T47D (cell line): ENCODE data around the gene POPDC2.
"Not testable (repeated sequence)": the region's sequence is repeated elsewhere in the genome, so short reads cannot be mapped to it uniquely, and the experiment has no call there.

Source experiments
- DNase-seq, 2 experiments: peaks; one replicate each; pipeline versions ENCODE4 v3.0.0 to v3.0.0-alpha.2; 2011 to 2012; ENCODE audit warnings: low read depth in 1 of 2, low spot score in 1 of 2
- JUND ChIP-seq: IDR thresholded peaks from 2 replicates; pipeline ENCODE4 v1.6.1; 2012; ENCODE audit warnings: low read depth
- in situ Hi-C: cut with HindIII; loops from 2 replicates; pipeline ENCODE4 v1.10.0; 2016; ENCODE audit warnings: low sequenced_read_pairs, low pct_unique_long_range_greater_than_20kb

POPDC2 gene

DNA sequence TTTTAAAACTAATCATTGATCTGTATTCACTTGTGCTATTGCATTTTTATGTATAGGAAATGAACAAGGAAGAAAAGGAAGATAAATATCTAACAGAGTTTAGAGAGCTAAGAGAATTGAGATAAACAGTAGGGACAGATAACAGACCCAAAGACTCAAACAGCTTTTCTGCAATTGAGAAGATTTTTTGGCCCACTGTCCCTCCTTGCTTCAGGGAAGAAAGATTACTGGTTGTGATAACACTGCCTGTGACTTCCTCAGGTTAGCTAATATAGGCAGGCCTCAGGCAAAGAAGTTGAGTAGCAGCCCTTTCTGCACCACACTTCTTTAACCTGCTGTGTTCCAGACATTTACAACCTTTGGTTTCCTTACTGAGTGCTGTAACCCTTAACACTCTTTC is 19.5 kb upstream of the POPDC2 start:
- in situ Hi-C loops = no loop called here
- no peak for TF ChIP-seq JUND
- DNase-seq = no peak

DNA sequence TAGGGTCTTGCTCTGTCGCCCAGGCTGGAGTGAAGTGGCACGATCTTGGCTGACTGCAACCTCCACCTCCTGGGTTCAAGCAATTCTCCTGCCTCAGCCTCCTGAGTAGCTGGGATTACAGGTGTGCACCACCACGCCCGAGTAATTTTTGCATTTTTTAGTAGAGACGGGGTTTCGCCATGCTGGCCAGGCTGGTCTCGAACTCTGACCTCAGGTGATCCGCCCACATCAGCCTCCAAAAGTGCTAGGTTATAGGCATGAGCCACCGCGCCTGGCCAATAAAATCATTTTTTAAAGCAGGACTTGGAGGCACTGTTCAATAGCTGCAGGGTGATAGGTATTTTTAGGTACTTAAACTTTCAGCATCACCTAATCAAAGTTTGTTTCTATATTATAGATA is 17.8 kb upstream of the POPDC2 start:
- in situ Hi-C loops, DNase-seq: not testable (repeated sequence)

DNA sequence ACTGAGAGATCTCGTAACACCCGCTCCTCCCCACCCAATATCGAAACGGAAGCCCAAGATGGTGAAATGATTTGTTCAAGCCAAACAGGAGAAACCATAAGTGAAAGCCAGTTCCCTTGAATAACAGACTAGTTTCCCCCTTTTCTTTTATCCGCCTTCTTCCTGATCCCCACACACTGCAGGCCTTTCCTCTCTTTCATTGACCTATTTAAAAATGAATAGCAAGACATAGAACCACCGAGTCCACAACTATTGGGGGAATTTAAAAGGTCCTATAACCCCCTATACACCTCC is 17.2 kb upstream of the POPDC2 start:
- TF ChIP-seq JUND = no peak
- DNase-seq = no peak
- in situ Hi-C loops = no loop called here

DNA sequence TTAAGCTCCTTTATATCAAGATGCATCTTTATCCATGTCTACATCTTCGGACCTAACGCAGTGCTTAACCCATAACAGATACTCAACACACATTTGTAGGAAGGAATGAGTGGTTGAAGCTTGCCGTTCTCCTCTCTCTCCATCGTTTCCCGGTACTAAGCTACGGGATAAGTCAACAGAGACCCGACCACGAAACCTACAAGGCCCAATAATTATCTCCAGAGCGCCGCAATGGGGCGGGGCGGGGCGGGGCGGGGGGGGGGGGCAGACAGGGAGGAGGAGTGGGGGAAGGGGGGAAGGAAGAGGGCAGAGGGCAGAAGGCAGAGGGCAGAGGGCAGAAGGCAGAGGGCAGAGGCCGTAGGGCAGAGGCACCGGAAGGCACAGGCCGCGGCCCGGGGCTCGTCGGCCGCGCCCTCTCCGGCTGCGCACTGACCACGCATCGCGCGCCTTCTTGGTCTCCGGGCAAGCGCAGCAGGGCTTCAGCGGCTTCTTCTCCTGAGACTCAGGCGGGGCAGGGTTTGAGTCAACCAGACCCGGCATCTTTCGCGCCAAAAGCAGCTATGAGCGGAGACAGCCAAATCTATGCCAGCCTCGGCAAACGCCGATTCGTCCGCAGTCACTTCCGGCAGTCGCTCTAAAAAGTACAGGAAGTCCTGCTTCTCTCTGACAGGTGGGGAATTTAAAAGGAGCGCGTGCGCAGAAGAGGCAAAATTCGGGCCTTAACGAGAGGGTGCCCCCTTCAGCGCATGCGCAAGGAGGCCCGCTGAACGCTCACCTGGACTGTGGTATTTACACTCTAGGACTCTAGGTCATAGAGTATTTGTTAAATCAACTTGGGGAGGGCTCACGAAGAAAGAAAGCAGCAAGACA is 16.6 kb upstream of the POPDC2 start, which contains the start of gene COX17:
Gene COX17 (minus strand): TSS at position 636 of the 870 bp plus-strand sequence. CDS start 96 bp downstream, at position 540.
- in situ Hi-C loops = no loop called here
- no peak for TF ChIP-seq JUND
- DNase-seq = peak; percentile 93 to 98

DNA sequence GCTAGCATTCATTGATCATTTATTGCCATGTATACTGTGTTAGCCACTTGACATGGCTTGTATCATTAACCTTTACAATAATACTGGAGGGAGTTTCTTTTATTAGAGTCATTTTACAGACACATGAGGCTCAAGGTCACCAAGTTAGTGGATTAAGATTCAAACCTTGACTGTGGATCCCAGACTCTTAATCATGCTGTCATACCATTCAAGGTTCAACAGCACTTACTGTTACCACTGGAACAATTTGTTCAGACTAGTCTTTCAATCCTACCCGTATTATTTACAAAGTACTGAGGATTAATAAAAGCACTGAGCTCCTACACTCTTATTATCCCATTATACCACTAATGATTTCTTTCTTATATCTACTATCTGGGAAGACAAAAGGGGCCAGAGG is 15.6 kb upstream of the POPDC2 start:
- no peak for TF ChIP-seq JUND
- in situ Hi-C loops = no loop called here
- no peak for DNase-seq

DNA sequence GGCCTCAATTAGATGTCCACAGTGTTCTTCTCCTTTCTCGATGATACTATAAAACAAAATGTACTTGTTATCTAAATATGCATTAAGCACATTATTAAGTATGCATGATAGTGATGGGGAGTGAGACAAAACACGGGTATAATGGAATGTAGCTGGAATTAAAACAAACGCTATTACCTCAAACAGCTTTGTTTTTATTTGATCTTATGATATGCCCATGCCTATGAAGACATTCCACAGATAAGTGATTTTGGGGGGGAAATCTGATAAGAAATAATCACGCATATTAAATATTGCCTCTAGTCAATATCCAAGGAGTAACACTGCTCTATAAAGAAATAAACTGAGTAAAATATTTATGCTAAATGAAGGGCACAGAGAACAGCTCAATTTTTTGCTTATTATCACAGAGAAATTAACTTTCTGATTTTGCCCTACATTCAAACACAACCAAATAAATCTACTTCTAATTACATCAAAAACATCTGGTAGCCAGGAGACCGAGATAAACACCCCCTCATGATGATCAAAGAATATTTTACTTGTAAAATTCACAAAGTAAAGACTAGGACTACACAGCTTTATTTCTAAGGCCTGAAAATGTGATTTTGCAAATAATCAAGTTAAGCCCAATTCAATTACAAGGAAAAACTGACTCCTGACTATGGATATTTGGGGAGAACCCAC is 14.9 kb upstream of the POPDC2 start:
- in situ Hi-C loops = no loop called here
- TF ChIP-seq JUND = no peak
- no peak for DNase-seq

DNA sequence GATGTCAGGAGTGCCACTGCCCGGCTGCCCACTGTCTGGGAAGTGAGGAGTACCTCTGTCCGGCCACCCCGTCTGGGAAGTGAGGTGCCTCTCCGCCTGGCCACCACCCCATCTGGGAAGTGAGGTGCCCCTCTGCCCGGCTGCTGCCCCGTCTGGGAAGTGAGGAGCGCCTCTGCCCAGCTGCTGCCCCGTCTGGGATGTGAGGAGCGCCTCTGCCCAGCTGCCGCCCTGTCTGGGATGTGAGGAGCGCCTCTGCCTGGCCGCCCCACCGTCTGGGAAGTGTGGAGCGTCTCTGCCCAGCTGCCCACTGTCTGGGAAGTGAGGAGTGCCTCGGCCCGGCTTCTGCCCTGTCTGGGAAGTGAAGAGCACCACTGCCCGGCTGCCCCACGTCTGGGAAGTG is 13.5 kb upstream of the POPDC2 start:
- in situ Hi-C loops = no loop called here
- no peak for TF ChIP-seq JUND
- no peak for DNase-seq

DNA sequence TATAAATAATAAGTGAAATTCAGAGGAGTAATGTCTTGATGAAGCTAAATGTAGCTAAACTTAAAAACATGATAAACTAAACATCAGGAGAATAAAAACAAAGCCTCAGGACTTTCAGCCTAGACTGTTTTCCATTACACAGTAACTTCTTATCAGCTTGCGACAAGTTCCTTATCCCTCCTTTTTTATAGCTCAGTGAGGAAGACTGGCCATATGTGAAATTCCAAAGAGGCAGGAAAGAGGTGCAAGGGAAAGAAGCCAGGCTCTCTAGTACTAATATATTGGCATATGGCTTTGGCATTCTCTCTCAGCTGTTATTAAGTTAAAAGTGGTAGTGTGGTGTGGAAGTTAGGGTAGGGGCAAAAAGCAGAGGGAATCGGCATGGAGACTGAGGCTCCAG is 12.4 kb upstream of the POPDC2 start:
- no peak for TF ChIP-seq JUND
- DNase-seq = no peak
- in situ Hi-C loops = no loop called here

DNA sequence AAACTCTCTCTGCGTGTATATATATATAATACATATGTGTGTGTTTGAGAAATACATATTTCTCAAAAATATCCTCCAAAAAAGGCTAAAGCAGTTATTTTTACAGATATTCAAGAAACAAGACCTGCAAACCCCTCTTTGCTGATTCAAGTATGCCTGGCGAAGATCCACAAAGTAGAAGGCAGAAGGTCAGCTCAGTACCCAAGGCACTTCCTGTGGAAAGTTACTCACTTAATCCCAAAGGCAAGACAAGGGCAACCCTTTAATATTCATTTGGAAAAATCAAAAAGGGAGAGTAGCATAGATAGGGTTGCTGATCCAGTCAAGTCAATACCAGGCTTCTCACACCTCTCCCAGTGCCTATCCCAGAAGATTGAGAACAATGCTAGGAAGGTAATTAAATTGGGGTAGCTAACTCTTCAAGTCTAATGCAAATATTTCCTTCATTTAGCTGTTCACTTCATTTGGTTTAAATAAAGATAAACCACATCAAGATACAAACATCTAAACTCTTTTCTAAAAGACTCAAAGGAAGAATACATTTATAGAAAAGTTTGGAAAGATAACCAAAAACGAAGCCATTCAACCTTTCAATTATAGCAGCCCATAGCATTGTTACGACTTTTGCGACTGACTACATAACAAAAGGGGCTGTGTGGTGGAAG is 9.6 kb upstream of the POPDC2 start:
- DNase-seq = no peak
- no peak for TF ChIP-seq JUND
- in situ Hi-C loops = no loop called here

DNA sequence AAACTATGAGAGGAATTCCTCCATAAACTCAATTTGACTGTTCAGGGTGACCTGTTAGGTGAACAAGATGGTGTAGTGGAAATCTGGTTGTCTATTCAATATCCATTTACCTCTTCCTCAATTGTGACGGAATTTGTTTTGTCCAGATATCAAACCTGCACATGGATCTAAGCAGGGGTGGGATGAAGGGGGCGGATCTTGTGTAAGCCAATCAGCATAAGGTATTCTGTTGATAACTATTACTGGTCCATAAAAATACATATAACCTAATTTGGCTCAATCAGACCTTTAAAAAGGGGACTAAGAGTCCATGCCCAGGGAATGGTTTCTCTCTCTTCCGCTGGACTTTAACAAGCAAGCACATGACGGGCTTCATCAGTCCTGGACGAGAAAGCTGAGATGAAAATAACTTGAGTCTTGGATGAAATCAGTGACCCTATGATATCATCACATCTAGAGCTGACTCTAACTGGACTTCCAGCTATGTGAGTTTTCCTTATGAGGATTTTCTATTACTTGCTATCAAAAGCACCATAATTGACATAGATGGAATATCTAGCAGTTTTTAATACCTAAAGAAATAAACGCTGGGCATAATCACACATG is 5.7 kb upstream of the POPDC2 start:
- TF ChIP-seq JUND = no peak
- in situ Hi-C loops = no loop called here

DNA sequence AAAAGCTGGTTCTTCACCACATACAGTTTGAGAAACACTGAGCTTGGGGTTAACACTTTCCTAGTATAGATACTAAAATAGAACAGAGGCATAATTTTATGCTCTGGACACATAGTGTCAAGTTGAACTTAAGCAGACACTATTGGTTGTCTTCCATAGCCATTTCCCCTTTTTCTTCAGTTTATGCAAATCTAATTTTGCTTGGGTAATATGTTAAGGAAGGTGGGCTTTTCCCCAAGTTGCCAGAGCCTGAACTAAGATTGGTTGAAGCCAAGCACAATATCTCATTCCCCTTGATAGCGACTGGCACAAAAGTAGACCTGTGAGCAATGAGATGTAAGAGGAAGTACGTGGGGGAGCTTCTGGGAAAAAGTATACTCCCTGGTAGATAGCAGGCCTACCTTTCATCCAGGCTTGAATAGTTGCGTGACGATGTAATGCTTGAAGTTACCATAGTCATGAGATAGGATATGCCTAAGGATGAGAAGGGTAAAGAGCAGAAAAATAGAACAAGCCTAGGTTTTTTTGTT is 4.5 kb upstream of the POPDC2 start:
- DNase-seq = no peak
- no peak for TF ChIP-seq JUND
- in situ Hi-C loops = no loop called here

More for the DNA sequence above, 5.7 kb upstream of the POPDC2 start:
- DNase-seq = no peak

DNA sequence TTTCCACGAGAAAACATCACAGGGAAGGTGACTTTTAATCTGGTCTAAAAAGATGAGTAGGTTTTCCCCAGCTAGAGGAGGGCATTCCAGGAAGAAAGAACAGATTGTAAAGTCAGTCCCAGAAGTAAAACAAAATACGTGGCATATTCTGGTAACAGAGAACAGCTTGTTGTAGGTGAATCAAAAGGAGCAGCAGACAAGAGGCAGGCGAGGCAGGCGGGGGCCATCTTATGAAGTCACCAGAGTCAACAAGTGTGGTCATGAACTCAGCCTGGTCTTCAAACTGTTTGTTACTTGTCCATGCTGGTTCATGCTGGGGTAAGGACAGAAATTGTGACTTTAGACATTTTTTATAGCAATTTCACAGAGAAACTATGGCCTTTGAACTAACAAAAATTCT is 4.0 kb upstream of the POPDC2 start:
- TF ChIP-seq JUND = no peak
- in situ Hi-C loops = no loop called here
- DNase-seq = no peak
